Measurements from ENCODE around the gene EPHB3. TPM values are rescaled to one million over a fixed set of nuclear protein-coding genes. Genes with fewer than 3 reads are reported as not detected.

The EPHB3 gene
- total and polyA plus RNA-seq, 2 donors (not counting 3 experiments of a cell fraction or from before 2014, with no cell fraction given): 0.01 TPM; not detected in 1

DNA sequence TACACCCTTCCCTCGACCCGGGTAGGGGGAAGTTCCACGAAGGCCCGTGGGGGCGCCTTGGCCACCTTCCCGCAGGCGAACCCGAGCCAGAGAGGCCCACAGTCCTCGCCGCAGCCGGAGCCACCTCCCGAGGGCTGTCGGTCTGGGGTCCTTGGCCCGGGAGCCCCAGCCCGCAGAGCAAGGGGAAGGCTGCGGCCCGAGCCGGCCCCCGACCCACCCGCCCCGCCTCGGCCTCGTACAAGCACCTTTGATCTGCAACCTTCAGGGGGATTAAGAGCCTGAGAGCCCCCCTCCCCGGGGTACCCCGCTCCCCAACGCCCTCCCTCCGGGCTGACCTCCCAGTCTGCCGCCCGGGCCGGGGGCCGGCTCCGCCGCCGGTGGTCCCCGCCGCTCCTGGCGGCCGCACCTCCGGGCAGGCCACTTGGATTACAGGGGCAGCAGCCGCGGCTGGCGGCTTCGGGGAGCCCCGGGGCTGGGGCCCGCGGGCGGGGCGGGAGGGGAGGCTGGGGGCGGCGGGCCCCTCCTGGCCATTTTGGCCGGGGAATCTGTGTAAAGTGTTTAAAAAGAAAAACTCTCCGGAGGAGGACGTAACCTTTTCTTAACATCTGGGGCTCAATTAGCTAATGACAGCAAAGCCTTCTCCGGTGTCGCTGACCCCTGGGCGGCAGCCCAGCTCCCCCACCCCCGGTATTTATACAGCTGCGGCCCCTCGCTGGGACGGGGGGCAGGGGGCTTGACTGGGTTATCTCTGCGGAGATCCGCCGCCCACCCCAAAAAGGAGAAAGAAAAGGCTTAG lies 40.2 kb downstream of the EPHB3 start:
- Histone ChIP-seq H3K4me3 (replicated peaks in 1 of 3; ENCODE audit: insufficient read depth in 1 of 3, low read depth in 1 of 3, low read length in 3 of 3) (no peak overlapping the region), H2AFZ (ENCODE audit: low read depth, low read length) (no peak overlapping the region), H3K27ac (ENCODE audit: insufficient read depth, low read depth, low read length) (no peak overlapping the region), H4K20me1 (replicated peaks; ENCODE audit: control insufficient read depth, extremely low read depth, insufficient read depth, low read length) (no peaks in the 10 kb centered on the region), H3K4me1 (ENCODE audit: control insufficient read depth, extremely low read depth, insufficient read depth, low read length) (no peaks in the 10 kb centered on the region), H3K36me3 (ENCODE audit: control insufficient read depth in 2 of 2, extremely low read depth in 1 of 2, insufficient read depth in 2 of 2, low read length in 2 of 2) (no peaks in the 10 kb centered on the region), H3K27me3 (ENCODE audit: control insufficient read depth in 2 of 2, insufficient read depth in 2 of 2, low read length in 2 of 2) (peaks cover 48 to 49% of the 10 kb centered on the region in 2 experiments), H3K79me2 (ENCODE audit: control insufficient read depth, insufficient read depth, low read length) (no peaks in the 10 kb centered on the region), H3K9me1 (replicated peaks; ENCODE audit: control insufficient read depth, extremely low read depth, insufficient read depth, low read length) (no peaks in the 10 kb centered on the region), H3K4me2 (ENCODE audit: insufficient read depth, low read length) (no peak overlapping the region), H3K9me3 (replicated peaks; ENCODE audit: control insufficient read depth, insufficient read depth, low read length) (no peaks in the 10 kb centered on the region), H3K9ac (replicated peaks; ENCODE audit: extremely low read depth, insufficient read depth, low read length) (no peak overlapping the region)
- POLR2A ChIA-PET: no interaction called here
- no TSS peak for BruUV-seq (replicated peaks)
- FAIRE-seq: no peak
- CTCF ChIA-PET: interaction anchor here (1.9 kb wide), 1 partner anchor 40 kb away, joined by 6 read pairs; the partner anchor contains the start of gene EPHB3
- intact Hi-C loops (cut with micrococcal nuclease): no loop called here
- no peak for DNase-seq (ENCODE audit: low read depth, low spot score)
- TF ChIP-seq, protein P1, sequence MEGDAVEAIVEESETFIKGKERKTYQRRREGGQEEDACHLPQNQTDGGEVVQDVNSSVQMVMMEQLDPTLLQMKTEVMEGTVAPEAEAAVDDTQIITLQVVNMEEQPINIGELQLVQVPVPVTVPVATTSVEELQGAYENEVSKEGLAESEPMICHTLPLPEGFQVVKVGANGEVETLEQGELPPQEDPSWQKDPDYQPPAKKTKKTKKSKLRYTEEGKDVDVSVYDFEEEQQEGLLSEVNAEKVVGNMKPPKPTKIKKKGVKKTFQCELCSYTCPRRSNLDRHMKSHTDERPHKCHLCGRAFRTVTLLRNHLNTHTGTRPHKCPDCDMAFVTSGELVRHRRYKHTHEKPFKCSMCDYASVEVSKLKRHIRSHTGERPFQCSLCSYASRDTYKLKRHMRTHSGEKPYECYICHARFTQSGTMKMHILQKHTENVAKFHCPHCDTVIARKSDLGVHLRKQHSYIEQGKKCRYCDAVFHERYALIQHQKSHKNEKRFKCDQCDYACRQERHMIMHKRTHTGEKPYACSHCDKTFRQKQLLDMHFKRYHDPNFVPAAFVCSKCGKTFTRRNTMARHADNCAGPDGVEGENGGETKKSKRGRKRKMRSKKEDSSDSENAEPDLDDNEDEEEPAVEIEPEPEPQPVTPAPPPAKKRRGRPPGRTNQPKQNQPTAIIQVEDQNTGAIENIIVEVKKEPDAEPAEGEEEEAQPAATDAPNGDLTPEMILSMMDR (IDR thresholded peaks at IDR 0.05; ENCODE audit: extremely low read depth in 1 of 2, insufficient read depth in 1 of 2, low read depth in 1 of 2, low read length in 2 of 2): no peak
- TF ChIP-seq JUN (IDR thresholded peaks at IDR 0.05; ENCODE audit: borderline replicate concordance, insufficient read depth, insufficient read length, low read depth) (no peak), FOS (IDR thresholded peaks at IDR 0.05; ENCODE audit: borderline replicate concordance, insufficient read depth, low read length) (no peak), MYC (IDR thresholded peaks at IDR 0.05; ENCODE audit: low read depth, low read length) (no peak), POLR2AphosphoS5 (IDR thresholded peaks at IDR 0.05; ENCODE audit: insufficient read depth, low read depth, low read length) (no peak), GATA2 (IDR thresholded peaks at IDR 0.05; ENCODE audit: insufficient read depth, insufficient read length, low read depth, low read length) (no peak), EZH2 (IDR thresholded peaks at IDR 0.05; ENCODE audit: borderline replicate concordance, low read depth, low read length, severe bottlenecking) (no peak), POLR2A (IDR thresholded peaks at IDR 0.05; ENCODE audit: low read depth, low read length) (no peak)
- TF ChIP-seq, protein P2, sequence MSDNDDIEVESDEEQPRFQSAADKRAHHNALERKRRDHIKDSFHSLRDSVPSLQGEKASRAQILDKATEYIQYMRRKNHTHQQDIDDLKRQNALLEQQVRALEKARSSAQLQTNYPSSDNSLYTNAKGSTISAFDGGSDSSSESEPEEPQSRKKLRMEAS (IDR thresholded peaks at IDR 0.05; ENCODE audit: insufficient read depth, insufficient read length): no peak
- dilution Hi-C loops (cut with MboI; ENCODE audit: extremely low pct_ligation_motif_present, low sequenced_read_pairs): no loop called here

Data from endothelial cell of umbilical vein (primary cell).